Central memory CD4-positive, alpha-beta T cell (primary cell): ENCODE data around the gene POU2F2.

ENCODE experiments used
- DNase-seq: peaks from one replicate; pipeline ENCODE4 v3.0.0; 2022
- total RNA-seq, 3 experiments: gene quantifications; one replicate each; lab custom pipeline; 2026; lab: John Stamatoyannopoulos, UW

The POU2F2 gene
- 41.5 to 153 (median 46.1) reads per million in 3 experiments for total RNA-seq

GRCh38 chr19:42132030-42132628 is at the start of gene POU2F2:
Gene POU2F2, minus strand, starts transcription at chr19:42132446. Its CDS starts 35 bp downstream, at chr19:42132411.
- DNase-seq: peak; percentile 88

- DNase-seq: no peak
Observed at GRCh38 chr19:42178791-42179674, 46.8 kb upstream of the POU2F2 start.

GRCh38 chr19:42177686-42178019 is 45.4 kb upstream of the POU2F2 start:
- no peak for DNase-seq

GRCh38 chr19:42176990-42177685 is 44.9 kb upstream of the POU2F2 start:
- peak; percentile 73 for DNase-seq

GRCh38 chr19:42176649-42176989 is 44.4 kb upstream of the POU2F2 start:
- no peak for DNase-seq

GRCh38 chr19:42175952-42176648 is 43.9 kb upstream of the POU2F2 start:
- DNase-seq: no peak

GRCh38 chr19:42174958-42175734 is 42.9 kb upstream of the POU2F2 start:
- DNase-seq: no peak

- DNase-seq: no peak
Observed at GRCh38 chr19:42174188-42174587, 41.9 kb upstream of the POU2F2 start.

GRCh38 chr19:42173695-42174094 is 41.4 kb upstream of the POU2F2 start:
- DNase-seq: no peak

- no peak for DNase-seq
Observed at GRCh38 chr19:42172261-42172660, 40.0 kb upstream of the POU2F2 start.

GRCh38 chr19:42170715-42171114 is 38.5 kb upstream of the POU2F2 start:
- DNase-seq: no peak

- no peak for DNase-seq
Observed at GRCh38 chr19:42169486-42170413, 37.5 kb upstream of the POU2F2 start.

- no peak for DNase-seq
Observed at GRCh38 chr19:42168206-42168605, 36.0 kb upstream of the POU2F2 start.

GRCh38 chr19:42166316-42166715 is 34.1 kb upstream of the POU2F2 start:
- DNase-seq: no peak

- no peak for DNase-seq
Observed at GRCh38 chr19:42165146-42165545, 32.9 kb upstream of the POU2F2 start.

- DNase-seq: no peak
Observed at GRCh38 chr19:42161616-42162263, 29.5 kb upstream of the POU2F2 start.

- DNase-seq: no peak
Observed at GRCh38 chr19:42159942-42160341, 27.7 kb upstream of the POU2F2 start.

GRCh38 chr19:42158926-42159325 is 26.7 kb upstream of the POU2F2 start:
- no peak for DNase-seq

- DNase-seq: no peak
Observed at GRCh38 chr19:42156571-42156970, 24.3 kb upstream of the POU2F2 start.

GRCh38 chr19:42155796-42156195 is 23.6 kb upstream of the POU2F2 start:
- no peak for DNase-seq
